Measurements from ENCODE around the gene SETD2. TPM values are rescaled to one million over a fixed set of nuclear protein-coding genes. Genes with fewer than 3 reads are reported as not detected.

SETD2 gene
- polyA plus RNA-seq, 3 donors: 60.9 to 73.5 (median 63.5) TPM

DNA sequence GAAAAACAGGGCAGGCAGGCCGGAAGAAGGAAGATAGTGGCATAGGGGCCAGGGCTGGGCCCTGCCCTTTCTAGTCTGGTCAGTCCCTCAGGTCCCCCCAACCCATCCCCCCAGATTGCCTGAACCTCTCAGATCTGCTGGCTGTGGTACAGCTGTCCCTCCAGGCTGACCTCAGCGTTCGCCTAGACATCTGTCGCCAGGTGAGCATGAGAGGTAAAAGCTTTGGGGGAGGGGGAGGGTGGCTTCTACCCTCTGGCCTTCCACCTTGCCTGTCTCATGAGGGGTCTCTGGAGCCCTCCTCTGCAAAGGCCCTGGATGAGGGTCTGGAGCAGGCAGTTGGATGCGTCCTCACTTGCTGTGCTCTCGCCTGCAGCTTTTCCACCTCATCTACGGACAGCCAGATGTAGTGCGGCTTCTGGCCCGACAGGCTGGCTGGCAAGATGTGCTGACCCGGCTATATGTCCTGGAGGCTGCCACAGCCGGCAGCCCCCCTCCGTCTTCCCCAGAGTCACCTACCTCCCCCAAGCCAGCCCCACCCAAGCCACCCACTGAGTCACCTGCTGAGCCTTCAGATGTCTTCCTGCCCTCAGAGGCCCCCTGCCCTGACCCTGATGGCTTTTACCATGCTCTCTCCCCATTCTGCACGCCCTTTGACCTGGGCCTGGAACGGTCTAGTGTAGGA lies 164.3 kb downstream of the SETD2 start:
- DNase-seq: no peak

- no peak for DNase-seq
Measured at GRCh38 chr3:46998852-46999515, 164.9 kb downstream of the SETD2 start.

DNA sequence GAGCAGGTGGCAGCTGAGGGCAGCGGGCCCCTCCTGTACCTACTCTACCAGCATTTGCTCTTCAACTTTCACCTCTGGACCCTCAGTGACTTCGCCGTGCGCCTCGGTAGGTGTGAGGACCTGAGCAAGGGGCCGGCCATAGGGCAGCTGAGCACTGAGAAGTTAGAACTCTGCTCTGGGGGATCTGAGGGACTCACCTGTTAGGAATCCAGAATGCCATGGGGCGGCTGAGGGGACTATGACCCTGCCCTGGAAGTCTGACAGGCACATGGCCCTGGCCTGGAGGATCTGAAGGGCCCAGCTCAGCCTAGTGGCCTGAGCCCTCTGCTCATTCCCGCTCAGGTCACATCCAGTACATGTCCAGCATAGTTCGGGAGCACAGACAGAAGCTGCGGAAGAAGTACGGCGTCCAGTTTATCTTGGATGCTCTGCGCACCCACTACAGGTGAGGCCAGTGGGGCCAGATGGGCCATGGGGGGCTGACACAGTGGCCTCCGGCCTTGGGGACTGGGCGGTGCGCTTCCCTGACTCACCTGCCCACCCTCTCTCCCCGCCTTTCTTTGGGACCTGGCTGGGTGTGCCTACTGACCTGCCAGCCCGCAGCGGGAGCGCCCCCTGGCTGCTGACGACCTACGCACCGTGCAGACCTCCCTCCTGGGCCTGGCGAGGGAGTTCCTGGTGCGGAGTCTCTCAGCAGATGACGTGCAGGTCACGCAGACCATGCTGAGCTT lies 165.6 kb downstream of the SETD2 start:
- DNase-seq: peak; percentile 50

- DNase-seq: no peak
Measured at GRCh38 chr3:46997453-46998091, 166.3 kb downstream of the SETD2 start.

GRCh38 chr3:46996689-46997452 lies 167.0 kb downstream of the SETD2 start:
- DNase-seq: no peak

GRCh38 chr3:46995901-46996562 lies 167.9 kb downstream of the SETD2 start:
- DNase-seq: no peak

GRCh38 chr3:46994801-46995731 lies 168.8 kb downstream of the SETD2 start:
- DNase-seq: no peak

GRCh38 chr3:46993986-46994385 lies 169.9 kb downstream of the SETD2 start:
- DNase-seq: no peak

- no peak for DNase-seq
Measured at GRCh38 chr3:46993292-46993691, 170.6 kb downstream of the SETD2 start.

- no peak for DNase-seq
Measured at GRCh38 chr3:46992231-46992630, 171.7 kb downstream of the SETD2 start.

DNA sequence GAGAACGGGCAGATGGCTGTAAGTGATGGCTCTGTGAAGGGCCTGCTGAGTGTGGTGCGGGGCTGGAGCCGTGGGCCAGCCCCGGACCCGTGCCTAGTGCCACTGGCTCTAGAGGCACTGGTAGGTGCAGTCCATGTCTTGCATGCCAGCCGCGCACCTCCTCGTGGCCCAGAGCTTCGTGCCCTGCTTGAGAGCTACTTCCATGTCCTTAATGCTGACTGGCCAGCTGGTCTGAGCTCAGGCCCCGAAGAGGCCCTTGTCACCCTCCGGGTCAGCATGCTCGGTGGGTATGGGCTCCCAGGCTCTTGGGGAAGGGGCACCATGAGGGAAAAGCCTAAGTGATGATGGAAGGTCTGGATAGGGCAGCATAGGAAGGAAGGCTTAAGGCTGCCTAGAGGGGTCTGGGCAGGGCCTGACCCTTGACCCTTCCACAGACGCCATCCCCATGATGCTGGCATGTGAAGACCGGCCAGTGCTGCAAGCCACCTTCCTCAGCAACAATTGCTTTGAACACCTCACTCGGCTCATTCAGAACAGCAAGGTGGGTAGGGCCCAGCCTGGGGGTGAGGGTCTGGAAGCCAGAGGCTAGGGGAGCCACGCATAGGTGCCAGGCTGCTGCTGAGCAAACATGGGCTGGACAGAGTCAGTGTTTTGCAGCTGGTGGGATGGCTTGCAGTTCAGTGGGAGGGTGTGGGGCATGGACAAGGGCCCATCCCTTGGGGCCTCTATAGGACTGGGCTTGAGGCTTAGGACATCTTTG lies 172.3 kb downstream of the SETD2 start:
- DNase-seq: no peak

- DNase-seq: no peak
Measured at GRCh38 chr3:46990573-46991374, 173.1 kb downstream of the SETD2 start.

DNA sequence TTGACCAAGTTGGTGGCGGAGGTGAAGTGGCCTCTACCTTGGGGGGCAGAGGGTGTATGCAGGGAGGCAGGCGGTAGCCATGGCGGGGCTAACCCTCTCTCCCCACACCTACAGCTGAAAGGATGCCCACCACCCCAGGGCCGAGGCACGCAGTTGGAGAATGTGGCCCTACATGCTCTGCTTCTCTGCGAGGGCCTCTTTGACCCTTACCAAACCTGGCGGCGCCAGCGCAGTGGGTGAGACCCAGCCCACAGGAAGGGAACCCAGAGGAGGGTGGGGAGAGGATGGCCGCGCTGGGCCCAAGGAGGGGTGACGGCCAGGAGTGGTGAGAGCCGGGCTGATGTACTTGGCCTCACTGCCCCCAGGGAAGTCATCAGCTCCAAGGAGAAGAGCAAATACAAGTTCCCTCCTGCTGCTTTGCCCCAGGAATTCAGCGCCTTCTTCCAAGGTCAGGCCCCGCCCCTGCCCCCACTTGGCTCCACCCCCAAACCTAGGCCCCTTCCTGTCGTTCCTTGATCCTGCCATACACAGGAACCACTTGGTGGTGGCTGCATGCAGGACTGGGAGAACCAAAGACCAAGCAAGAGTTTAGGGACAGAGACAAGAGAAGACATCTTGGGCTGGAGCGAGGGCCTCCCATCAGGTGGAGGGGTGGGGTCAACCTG lies 174.6 kb downstream of the SETD2 start:
- no peak for DNase-seq

DNA sequence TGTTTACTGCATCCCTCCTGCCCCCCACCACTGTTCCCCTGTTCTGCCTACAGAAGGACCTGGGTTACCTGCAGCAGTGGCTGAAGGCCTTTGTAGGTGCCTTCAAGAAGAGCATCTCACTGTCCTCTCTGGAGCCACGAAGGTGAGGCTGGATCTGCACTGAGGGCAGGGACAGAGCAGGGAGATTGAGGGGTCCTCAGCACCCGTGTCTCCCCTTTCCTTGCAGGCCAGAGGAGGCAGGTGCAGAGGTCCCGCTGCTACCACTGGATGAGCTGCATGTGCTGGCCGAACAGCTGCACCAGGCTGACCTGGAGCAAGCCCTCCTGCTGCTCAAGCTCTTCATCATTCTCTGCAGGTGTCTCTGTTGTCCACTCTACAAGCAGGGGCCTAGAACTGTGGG lies 175.3 kb downstream of the SETD2 start:
- no peak for DNase-seq

DNA sequence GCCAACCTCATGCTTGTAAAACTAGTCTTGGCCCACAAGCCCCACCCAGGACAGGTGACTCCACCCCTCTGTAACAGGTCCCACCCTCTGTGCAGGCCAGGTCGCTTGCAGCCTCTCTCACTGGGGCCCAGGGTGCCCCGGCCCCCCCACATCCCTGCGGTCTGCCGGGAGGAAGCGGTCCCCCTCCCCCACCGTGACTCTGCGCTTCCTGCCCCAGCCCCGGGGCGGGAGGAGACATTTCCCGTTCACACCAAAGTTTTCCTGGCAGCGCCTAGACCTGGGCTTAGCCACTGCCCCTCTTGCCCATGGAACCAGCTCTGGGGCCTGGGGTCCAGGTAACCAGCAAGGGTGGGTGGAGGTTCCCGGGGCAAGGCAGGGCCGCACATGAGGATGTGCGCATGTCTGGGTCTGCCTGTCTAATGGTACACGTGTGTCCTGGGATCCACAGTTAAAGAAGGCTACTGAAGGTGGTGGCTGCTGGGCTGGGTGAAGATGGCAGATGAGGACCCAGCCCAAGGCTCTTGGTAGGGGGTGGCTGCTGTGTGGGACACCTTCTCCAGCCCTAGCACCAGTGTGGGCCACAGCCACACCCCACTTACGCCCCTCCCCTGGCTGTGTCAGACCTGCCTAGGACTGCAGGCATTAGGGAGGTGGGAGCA lies 176.0 kb downstream of the SETD2 start:
- no peak for DNase-seq

GRCh38 chr3:46987319-46987742 lies 176.6 kb downstream of the SETD2 start:
- no peak for DNase-seq

DNA sequence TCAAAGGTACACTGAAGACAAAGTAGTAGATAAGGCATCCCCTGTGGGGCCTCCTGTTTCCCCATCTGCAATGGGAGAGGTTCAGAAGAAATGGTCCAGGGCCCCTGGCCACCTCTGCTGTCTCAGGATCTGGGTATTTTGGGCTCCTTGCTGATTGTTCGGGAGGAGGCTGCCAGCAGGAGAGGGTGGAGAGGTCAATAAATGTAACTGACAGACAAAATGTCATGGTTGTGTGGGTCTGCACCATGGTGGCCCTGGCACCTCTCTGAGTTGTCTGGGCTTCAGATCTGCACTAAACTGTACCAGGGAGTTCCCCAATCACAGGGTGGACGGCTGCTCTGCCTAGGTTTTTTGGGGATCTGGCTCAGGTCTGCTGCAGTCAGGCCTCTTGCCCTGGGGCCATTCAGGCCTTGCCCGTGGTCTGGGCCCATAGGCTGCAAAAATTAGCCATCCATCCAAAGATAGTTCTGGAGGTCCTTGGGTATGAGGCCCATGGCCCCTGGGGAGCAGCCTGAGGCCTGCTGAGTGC lies 177.1 kb downstream of the SETD2 start:
- no peak for DNase-seq
